HepG2 (cell line): ENCODE measurements around the gene NRL. TPM values are rescaled to one million over a fixed set of nuclear protein-coding genes. Genes with fewer than 3 reads are reported as not detected.

Experiments used
- AGO1 ChIP-seq: fragments of 200-400 bp; formaldehyde crosslinking; IDR thresholded peaks from 2 replicates; pipeline ENCODE4 v1.6.1; 2017; ENCODE audit warnings: mild to moderate bottlenecking, low read depth, low read length, moderate library complexity; ENCODE audit not compliant: poor library complexity, severe bottlenecking
- HMGXB4 ChIP-seq, 2 experiments: sonication (generic) in 1 of 2; formaldehyde crosslinking in 1 of 2; IDR thresholded peaks; 2 replicates each; pipeline versions ENCODE4 v1.4.0 to v1.6.1; 2018 to 2020; ENCODE audit warnings: missing genetic modification reagents in 2 of 2, borderline replicate concordance in 1 of 2, low read depth in 1 of 2, mild to moderate bottlenecking in 1 of 2, missing biosample characterization in 1 of 2
- HOXD1 ChIP-seq: sonication (generic); formaldehyde crosslinking; IDR thresholded peaks from 2 replicates; pipeline ENCODE4 v1.5.0; 2020; ENCODE audit warnings: missing genetic modification reagents
- JUN ChIP-seq: sonication (generic); formaldehyde crosslinking; IDR thresholded peaks from 2 replicates; pipeline ENCODE4 v1.4.0; 2020; ENCODE audit warnings: mild to moderate bottlenecking, missing genetic modification reagents
- KLF6 ChIP-seq: IDR thresholded peaks from 2 replicates; pipeline ENCODE4 v1.8.0; 2016; ENCODE audit warnings: missing biosample characterization, missing genetic modification reagents
- MIER2 ChIP-seq: IDR thresholded peaks from 2 replicates; pipeline ENCODE4 v1.6.1; 2016; ENCODE audit warnings: missing biosample characterization, missing genetic modification reagents
- NFAT5 ChIP-seq: sonication (generic); formaldehyde crosslinking; IDR thresholded peaks from 2 replicates; pipeline ENCODE4 v1.4.0; 2020; ENCODE audit warnings: missing genetic modification reagents
- NR0B2 ChIP-seq: sonication (generic); formaldehyde crosslinking; IDR thresholded peaks from 2 replicates; pipeline ENCODE4 v1.4.0; 2020; ENCODE audit warnings: mild to moderate bottlenecking, missing genetic modification reagents
- RBM39 ChIP-seq: fragments of 200-400 bp; formaldehyde crosslinking; IDR thresholded peaks from one replicate; pipeline ENCODE4 v1.6.1; 2018; ENCODE audit warnings: antibody characterized with exemption, mild to moderate bottlenecking, low read depth, low read length; ENCODE audit not compliant: poor library complexity, severe bottlenecking
- SOX6 ChIP-seq, 2 experiments: fragments of 450-650 bp in 1 of 2; sonication (generic) in 1 of 2; formaldehyde crosslinking in 1 of 2; IDR thresholded peaks; 2 replicates each; pipeline versions ENCODE4 v1.4.0 to v1.6.1; 2017 to 2020; ENCODE audit warnings: antibody characterized with exemption in 1 of 2, mild to moderate bottlenecking in 1 of 2, missing genetic modification reagents in 1 of 2
- SP140L ChIP-seq: sonication (generic); formaldehyde crosslinking; IDR thresholded peaks from 2 replicates; pipeline ENCODE4 v1.4.0; 2020; ENCODE audit warnings: missing genetic modification reagents, borderline replicate concordance
- TMF1 ChIP-seq: sonication (generic); formaldehyde crosslinking; IDR thresholded peaks from 2 replicates; pipeline ENCODE4 v1.8.1; 2022; ENCODE audit warnings: low read depth, missing genetic modification reagents
- ZFAT ChIP-seq: sonication (generic); formaldehyde crosslinking; conservative IDR thresholded peaks from 2 replicates; pipeline ENCODE4 v1.8.1; 2023; ENCODE audit warnings: missing genetic modification reagents, inconsistent platforms
- ZFP36 ChIP-seq: fragments of 150-350 bp; IDR thresholded peaks from 2 replicates; pipeline ENCODE4 v1.6.1; 2018; ENCODE audit warnings: borderline replicate concordance, low read length, low read depth; ENCODE audit not compliant: partially characterized antibody
- ZNF232 ChIP-seq: sonication (generic); formaldehyde crosslinking; IDR thresholded peaks from 2 replicates; pipeline ENCODE4 v1.4.0; 2020; ENCODE audit warnings: missing genetic modification reagents, borderline replicate concordance
- ZNF333 ChIP-seq: sonication (generic); formaldehyde crosslinking; IDR thresholded peaks from 2 replicates; pipeline ENCODE4 v1.4.0; 2020; ENCODE audit warnings: mild to moderate bottlenecking, missing genetic modification reagents, borderline replicate concordance
- ZNF414 ChIP-seq: sonication (generic); formaldehyde crosslinking; IDR thresholded peaks from 2 replicates; pipeline ENCODE4 v1.5.0; 2020; ENCODE audit warnings: missing genetic modification reagents
- ZNF775 ChIP-seq: sonication (generic); formaldehyde crosslinking; IDR thresholded peaks from 2 replicates; pipeline ENCODE4 v1.4.0; 2020; ENCODE audit warnings: missing genetic modification reagents, mild to moderate bottlenecking, moderate library complexity, borderline replicate concordance
- ZSCAN29 ChIP-seq: sonication (generic); formaldehyde crosslinking; conservative IDR thresholded peaks from 2 replicates; pipeline ENCODE4 v1.4.0; 2020; ENCODE audit warnings: mild to moderate bottlenecking, missing genetic modification reagents
- ZSCAN9 ChIP-seq: IDR thresholded peaks from 2 replicates; pipeline ENCODE4 v1.6.1; 2016; ENCODE audit warnings: borderline replicate concordance
- polyA plus RNA-seq, 8 experiments: library from polyadenylated mRNA; depleted of rRNA in 3 of 8; stranded (reverse) in 7 of 8; unstranded in 1 of 8; fragments of >200 nt; fragmentation: Illumina TruSeq in 4 of 8; extraction: Trizol in 4 of 8; gene quantifications; 2 replicates each; pipeline versions ENCODE4 v1.2.1 to v1.2.3, GENCODE V29; 2011 to 2016; ENCODE audit warnings: low read depth in 4 of 8, missing spikeins in 1 of 8, mixed read lengths in 1 of 8; ENCODE audit not compliant: insufficient read depth in 1 of 8
- total RNA-seq, 5 experiments: library from RNA; depleted of rRNA; stranded (reverse); fragments of >200 nt; fragmentation: Illumina TruSeq; extraction: Trizol; gene quantifications; 2 replicates each; pipeline ENCODE4 v1.2.3, GENCODE V29; 2016; ENCODE audit warnings: low read depth in 1 of 5

Gene NRL
- total and polyA plus RNA-seq, 2 of the 13 experiments (the other 11 are each of a cell fraction or from before 2014, with no cell fraction given) = 2.5 to 4.7 TPM

- TF ChIP-seq HMGXB4 (CRISPR knock-in tag; IDR thresholded peaks at IDR 0.05; ENCODE audit: borderline replicate concordance in 1 of 2, low read depth in 1 of 2) = no peak
- no peak for TF ChIP-seq ZNF333 (CRISPR knock-in tag)
- no peak for TF ChIP-seq ZSCAN29 (CRISPR knock-in tag)
- peak; percentile 75 for TF ChIP-seq RBM39
- peak; percentile 37 for TF ChIP-seq AGO1
- TF ChIP-seq ZNF414 (CRISPR knock-in tag) = no peak
- no peak for TF ChIP-seq ZNF775 (CRISPR knock-in tag)
- no peak for TF ChIP-seq ZFAT
- no peak for TF ChIP-seq MIER2
- TF ChIP-seq NFAT5 (CRISPR knock-in tag) = 0 out of 2 replicates have a peak, but pooled peaks have one; percentile 43
- TF ChIP-seq KLF6 (CRISPR knock-in tag) = no peak
- TF ChIP-seq JUN = no peak
- no peak for TF ChIP-seq TMF1 (CRISPR knock-in tag)
- no peak for TF ChIP-seq ZNF232
- no peak for TF ChIP-seq ZSCAN9 (CRISPR knock-in tag)
- no peak for TF ChIP-seq ZFP36
- no peak for TF ChIP-seq SP140L (CRISPR knock-in tag)
- TF ChIP-seq SOX6 (IDR thresholded peaks at IDR 0.05) = no peak
- 0 out of 2 replicates have a peak, but pooled peaks have one; percentile 14 for TF ChIP-seq SOX6 (CRISPR knock-in tag; IDR thresholded peaks at IDR 0.05)
- 0 out of 2 replicates have a peak, but pooled peaks have one; percentile 28 for TF ChIP-seq HOXD1 (CRISPR knock-in tag)
- TF ChIP-seq NR0B2 (CRISPR knock-in tag) = peak; percentile 81; the same call in 1 of the 2 replicates
Measured at GRCh38 chr14:24098927-24099813, 15.6 kb downstream of the NRL start (continued).
